Measurements from ENCODE around the gene GINS2. TPM values are rescaled to one million over a fixed set of nuclear protein-coding genes. Genes with fewer than 3 reads are reported as not detected.
A peak's percentile ranks its signal among the peaks of the same experiment; 100 is the strongest.

The GINS2 gene
- total and polyA plus RNA-seq, 2 donors (not counting 3 experiments of a cell fraction or from before 2014, with no cell fraction given), result 10.4 to 24.1 TPM

DNA sequence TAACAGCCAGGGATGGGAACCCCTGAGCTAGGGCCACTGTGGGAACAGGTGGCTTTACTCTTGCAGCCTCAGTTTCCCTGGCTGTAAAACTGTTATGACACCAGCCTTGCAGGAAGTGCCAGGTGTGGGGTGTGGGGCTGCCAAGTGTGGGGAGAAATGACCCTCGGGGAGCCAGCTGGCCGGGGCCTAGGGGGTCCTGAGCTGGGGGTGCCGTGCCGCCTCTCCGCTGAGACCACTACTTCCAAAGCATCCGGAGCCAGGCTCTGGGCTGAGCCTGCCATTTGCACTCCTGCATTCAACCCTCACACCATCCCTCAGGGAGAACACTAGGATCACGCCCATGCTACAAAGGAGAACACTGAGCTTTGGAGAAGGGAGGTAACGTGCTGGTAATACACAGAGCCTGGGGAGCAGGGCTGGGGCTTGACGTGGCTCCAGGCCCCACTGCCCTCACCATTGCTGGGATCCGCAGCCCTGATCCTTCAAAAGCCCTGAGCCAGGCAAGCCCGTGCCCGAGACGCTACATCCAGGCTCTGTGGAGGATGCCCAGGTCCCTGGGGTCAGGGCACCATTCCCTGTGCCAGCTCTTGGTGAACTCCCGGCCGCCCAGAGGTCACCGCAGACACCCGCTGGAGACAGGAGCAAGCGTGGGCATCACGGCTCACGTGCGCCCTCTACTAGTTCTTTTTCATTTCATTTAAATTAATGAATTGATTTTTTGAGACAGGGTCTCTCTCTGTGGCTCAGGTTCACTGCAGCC lies 28.8 kb upstream of the GINS2 start:
- no peaks in the 10 kb centered on the region for H3K27me3 ChIP-seq (ENCODE audit: control insufficient read depth in 2 of 2, insufficient read depth in 2 of 2, low read length in 2 of 2)
- no peak overlapping the region for H3K9ac ChIP-seq (replicated peaks; ENCODE audit: extremely low read depth, insufficient read depth, low read length)
- DNase-seq (ENCODE audit: low read depth, low spot score), result peak; percentile 57
- ChIA-PET POLR2A (no interaction called here), CTCF (interaction anchor here (0.7 to 8.1 kb wide), 15 partner anchors 9 to 442 kb away, joined by 3 to 119 read pairs (median 5); partner anchors contain the start of gene GINS2)
- H4K20me1 ChIP-seq (replicated peaks; ENCODE audit: control insufficient read depth, extremely low read depth, insufficient read depth, low read length), result no peaks in the 10 kb centered on the region
- no peak overlapping the region for H3K4me3 ChIP-seq (replicated peaks in 1 of 3; ENCODE audit: insufficient read depth in 1 of 3, low read depth in 1 of 3, low read length in 3 of 3)
- H3K79me2 ChIP-seq (ENCODE audit: control insufficient read depth, insufficient read depth, low read length), result peaks cover 3% of the 10 kb centered on the region
- no peak overlapping the region for H2AFZ ChIP-seq (ENCODE audit: low read depth, low read length)
- FAIRE-seq, result peak; percentile 90
- H3K9me1 ChIP-seq (replicated peaks; ENCODE audit: control insufficient read depth, extremely low read depth, insufficient read depth, low read length), result no peaks in the 10 kb centered on the region
- no TSS peak for BruUV-seq (replicated peaks)
- TF ChIP-seq POLR2AphosphoS5 (IDR thresholded peaks at IDR 0.05; ENCODE audit: insufficient read depth, low read depth, low read length), result no peak
- TF ChIP-seq, protein P1, sequence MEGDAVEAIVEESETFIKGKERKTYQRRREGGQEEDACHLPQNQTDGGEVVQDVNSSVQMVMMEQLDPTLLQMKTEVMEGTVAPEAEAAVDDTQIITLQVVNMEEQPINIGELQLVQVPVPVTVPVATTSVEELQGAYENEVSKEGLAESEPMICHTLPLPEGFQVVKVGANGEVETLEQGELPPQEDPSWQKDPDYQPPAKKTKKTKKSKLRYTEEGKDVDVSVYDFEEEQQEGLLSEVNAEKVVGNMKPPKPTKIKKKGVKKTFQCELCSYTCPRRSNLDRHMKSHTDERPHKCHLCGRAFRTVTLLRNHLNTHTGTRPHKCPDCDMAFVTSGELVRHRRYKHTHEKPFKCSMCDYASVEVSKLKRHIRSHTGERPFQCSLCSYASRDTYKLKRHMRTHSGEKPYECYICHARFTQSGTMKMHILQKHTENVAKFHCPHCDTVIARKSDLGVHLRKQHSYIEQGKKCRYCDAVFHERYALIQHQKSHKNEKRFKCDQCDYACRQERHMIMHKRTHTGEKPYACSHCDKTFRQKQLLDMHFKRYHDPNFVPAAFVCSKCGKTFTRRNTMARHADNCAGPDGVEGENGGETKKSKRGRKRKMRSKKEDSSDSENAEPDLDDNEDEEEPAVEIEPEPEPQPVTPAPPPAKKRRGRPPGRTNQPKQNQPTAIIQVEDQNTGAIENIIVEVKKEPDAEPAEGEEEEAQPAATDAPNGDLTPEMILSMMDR (IDR thresholded peaks at IDR 0.05; ENCODE audit: extremely low read depth in 1 of 2, insufficient read depth in 1 of 2, low read depth in 1 of 2, low read length in 2 of 2), result peak; percentile 66 to 70
- no peak overlapping the region for H3K4me2 ChIP-seq (ENCODE audit: insufficient read depth, low read length)
- no peak overlapping the region for H3K27ac ChIP-seq (ENCODE audit: insufficient read depth, low read depth, low read length)
- H3K4me1 ChIP-seq (ENCODE audit: control insufficient read depth, extremely low read depth, insufficient read depth, low read length), result peaks cover 25% of the 10 kb centered on the region
- dilution Hi-C loops (cut with MboI; ENCODE audit: extremely low pct_ligation_motif_present, low sequenced_read_pairs), result no loop called here
- no peaks in the 10 kb centered on the region for H3K9me3 ChIP-seq (replicated peaks; ENCODE audit: control insufficient read depth, insufficient read depth, low read length)
- intact Hi-C loops (cut with micrococcal nuclease), result loop anchor here (1.0 kb wide), 3 partner anchors 33 to 58 kb away; no protein-coding TSS in a partner anchor
- H3K36me3 ChIP-seq (ENCODE audit: control insufficient read depth in 2 of 2, extremely low read depth in 1 of 2, insufficient read depth in 2 of 2, low read length in 2 of 2), result no peaks in the 10 kb centered on the region

- H3K36me3 ChIP-seq (ENCODE audit: control insufficient read depth in 2 of 2, extremely low read depth in 1 of 2, insufficient read depth in 2 of 2, low read length in 2 of 2), result no peaks in the 10 kb centered on the region
- H3K4me1 ChIP-seq (ENCODE audit: control insufficient read depth, extremely low read depth, insufficient read depth, low read length), result peaks cover 25% of the 10 kb centered on the region
- H2AFZ ChIP-seq (ENCODE audit: low read depth, low read length), result no peak overlapping the region
- dilution Hi-C loops (cut with MboI; ENCODE audit: extremely low pct_ligation_motif_present, low sequenced_read_pairs), result no loop called here
- no peaks in the 10 kb centered on the region for H3K27me3 ChIP-seq (ENCODE audit: control insufficient read depth in 2 of 2, insufficient read depth in 2 of 2, low read length in 2 of 2)
- no peaks in the 10 kb centered on the region for H3K9me1 ChIP-seq (replicated peaks; ENCODE audit: control insufficient read depth, extremely low read depth, insufficient read depth, low read length)
- intact Hi-C loops (cut with micrococcal nuclease), result no loop called here
- H3K9ac ChIP-seq (replicated peaks; ENCODE audit: extremely low read depth, insufficient read depth, low read length), result no peak overlapping the region
- H3K79me2 ChIP-seq (ENCODE audit: control insufficient read depth, insufficient read depth, low read length), result peaks cover 3% of the 10 kb centered on the region
- no peak for DNase-seq (ENCODE audit: low read depth, low spot score)
- no TSS peak for BruUV-seq (replicated peaks)
- ChIA-PET POLR2A (no interaction called here), CTCF (interaction anchor here (1.0 to 8.1 kb wide), 12 partner anchors 10 to 441 kb away, joined by 3 to 119 read pairs (median 7); no protein-coding TSS in a partner anchor)
- peak; percentile 15 for FAIRE-seq
- H3K9me3 ChIP-seq (replicated peaks; ENCODE audit: control insufficient read depth, insufficient read depth, low read length), result no peaks in the 10 kb centered on the region
- no peak overlapping the region for H3K4me3 ChIP-seq (replicated peaks in 1 of 3; ENCODE audit: insufficient read depth in 1 of 3, low read depth in 1 of 3, low read length in 3 of 3)
- TF ChIP-seq POLR2AphosphoS5 (IDR thresholded peaks at IDR 0.05; ENCODE audit: insufficient read depth, low read depth, low read length) (no peak), MYC (IDR thresholded peaks at IDR 0.05; ENCODE audit: low read depth, low read length) (no peak), GATA2 (IDR thresholded peaks at IDR 0.05; ENCODE audit: insufficient read depth, insufficient read length, low read depth, low read length) (no peak)
- no peaks in the 10 kb centered on the region for H4K20me1 ChIP-seq (replicated peaks; ENCODE audit: control insufficient read depth, extremely low read depth, insufficient read depth, low read length)
- H3K4me2 ChIP-seq (ENCODE audit: insufficient read depth, low read length), result no peak overlapping the region
- no peak overlapping the region for H3K27ac ChIP-seq (ENCODE audit: insufficient read depth, low read depth, low read length)
These were observed 27.9 kb upstream of the GINS2 start for GRCh38 chr16:85716680-85717038.

All from endothelial cell of umbilical vein (primary cell).